ENCODE measurements around the gene SQSTM1.

- TF ChIP-seq CTCF (IDR thresholded peaks at IDR 0.05) (no peak), POLR2A (IDR thresholded peaks at IDR 0.05) (no peak)
Observed at GRCh38 chr5:179829732-179830435, 9.2 kb downstream of the SQSTM1 start.

Data from body of pancreas (tissue), 4 donors.